ENCODE data around the gene NEK8.
"Not testable (repeated sequence)": the region's sequence is repeated elsewhere in the genome, so short reads cannot be mapped to it uniquely, and the experiment has no call there.

The NEK8 gene

GRCh38 chr17:28712032-28712704 lies 16.4 kb upstream of the NEK8 start:
- peak overlapping the region; percentile 90 for H3K4me2 ChIP-seq (ENCODE audit: low read length)
- H3K4me3 ChIP-seq (ENCODE audit: low read length): peak overlapping the region; percentile 71
- H3K4me1 ChIP-seq (ENCODE audit: control insufficient read depth, insufficient read depth, low read length): peaks cover 27% of the 10 kb centered on the region
- peaks cover 36% of the 10 kb centered on the region for H3K36me3 ChIP-seq (ENCODE audit: insufficient read depth, low read length)
- no peaks in the 10 kb centered on the region for H3K27me3 ChIP-seq (ENCODE audit: control insufficient read depth, insufficient read depth, low read length)
- no peaks in the 10 kb centered on the region for H3K9me3 ChIP-seq (replicated peaks; ENCODE audit: low read length)
- H3K9ac ChIP-seq (ENCODE audit: low read depth, low read length): peak overlapping the region; percentile 85

GRCh38 chr17:28712705-28713415 lies 15.7 kb upstream of the NEK8 start:
- no peak overlapping the region for H3K9ac ChIP-seq (ENCODE audit: low read depth, low read length)
- peaks cover 36% of the 10 kb centered on the region for H3K36me3 ChIP-seq (ENCODE audit: insufficient read depth, low read length)

GRCh38 chr17:28714281-28714680 lies 14.3 kb upstream of the NEK8 start:
- Histone ChIP-seq H3K36me3 (ENCODE audit: insufficient read depth, low read length) (peaks cover 36% of the 10 kb centered on the region), H3K4me2 (ENCODE audit: low read length) (no peak overlapping the region), H3K9me3 (replicated peaks; ENCODE audit: low read length) (no peaks in the 10 kb centered on the region), H3K27me3 (ENCODE audit: control insufficient read depth, insufficient read depth, low read length) (no peaks in the 10 kb centered on the region), H3K9ac (ENCODE audit: low read depth, low read length) (no peak overlapping the region), H3K4me3 (ENCODE audit: low read length) (no peak overlapping the region), H3K4me1 (ENCODE audit: control insufficient read depth, insufficient read depth, low read length) (peaks cover 42% of the 10 kb centered on the region)

More at GRCh38 chr17:28712705-28713415, 15.7 kb upstream of the NEK8 start:
- no peak overlapping the region for H3K4me3 ChIP-seq (ENCODE audit: low read length)
- no peaks in the 10 kb centered on the region for H3K27me3 ChIP-seq (ENCODE audit: control insufficient read depth, insufficient read depth, low read length)
- H3K4me2 ChIP-seq (ENCODE audit: low read length): no peak overlapping the region
- no peaks in the 10 kb centered on the region for H3K9me3 ChIP-seq (replicated peaks; ENCODE audit: low read length)
- peaks cover 27% of the 10 kb centered on the region for H3K4me1 ChIP-seq (ENCODE audit: control insufficient read depth, insufficient read depth, low read length)

- H3K9me3 ChIP-seq (replicated peaks; ENCODE audit: low read length): no peaks in the 10 kb centered on the region
Observed at GRCh38 chr17:28715217-28715616, 13.4 kb upstream of the NEK8 start.

GRCh38 chr17:28716740-28717577 lies 11.6 kb upstream of the NEK8 start:
- H3K9me3 ChIP-seq (replicated peaks; ENCODE audit: low read length): no peaks in the 10 kb centered on the region
- H3K9ac ChIP-seq (ENCODE audit: low read depth, low read length): peak overlapping the region; percentile 97
- H3K36me3 ChIP-seq (ENCODE audit: insufficient read depth, low read length): peaks cover 49% of the 10 kb centered on the region
- peak overlapping the region; percentile 84 for H3K4me3 ChIP-seq (ENCODE audit: low read length)
- no peaks in the 10 kb centered on the region for H3K27me3 ChIP-seq (ENCODE audit: control insufficient read depth, insufficient read depth, low read length)
- peak overlapping the region; percentile 91 for H3K4me2 ChIP-seq (ENCODE audit: low read length)
- peaks cover 40% of the 10 kb centered on the region for H3K4me1 ChIP-seq (ENCODE audit: control insufficient read depth, insufficient read depth, low read length)

More at GRCh38 chr17:28715217-28715616, 13.4 kb upstream of the NEK8 start:
- Histone ChIP-seq H3K4me3 (ENCODE audit: low read length) (no peak overlapping the region), H3K36me3 (ENCODE audit: insufficient read depth, low read length) (peaks cover 36% of the 10 kb centered on the region), H3K4me2 (ENCODE audit: low read length) (peak overlapping the region; percentile 91), H3K9ac (ENCODE audit: low read depth, low read length) (no peak overlapping the region), H3K4me1 (ENCODE audit: control insufficient read depth, insufficient read depth, low read length) (peaks cover 42% of the 10 kb centered on the region), H3K27me3 (ENCODE audit: control insufficient read depth, insufficient read depth, low read length) (no peaks in the 10 kb centered on the region)

- H3K9me3 ChIP-seq (replicated peaks; ENCODE audit: low read length): no peaks in the 10 kb centered on the region
- peaks cover 51% of the 10 kb centered on the region for H3K36me3 ChIP-seq (ENCODE audit: insufficient read depth, low read length)
- peak within 1 kb of the TSS; percentile 91 for H3K4me2 ChIP-seq (ENCODE audit: low read length)
- H3K9ac ChIP-seq (ENCODE audit: low read depth, low read length): peak within 1 kb of the TSS; percentile 97
- H3K4me1 ChIP-seq (ENCODE audit: control insufficient read depth, insufficient read depth, low read length): peaks cover 45% of the 10 kb centered on the region
- H3K27me3 ChIP-seq (ENCODE audit: control insufficient read depth, insufficient read depth, low read length): no peaks in the 10 kb centered on the region
- H3K4me3 ChIP-seq (ENCODE audit: low read length): peak within 1 kb of the TSS; percentile 84
Observed at GRCh38 chr17:28717578-28718332, 10.8 kb upstream of the NEK8 start, which contains the start of gene RAB34. Gene RAB34, minus strand, starts transcription at chr17:28717868. Its CDS starts 602 bp downstream, at chr17:28717266.

GRCh38 chr17:28718333-28719020 lies 10.1 kb upstream of the NEK8 start:
- H3K4me1 ChIP-seq (ENCODE audit: control insufficient read depth, insufficient read depth, low read length): peaks cover 52% of the 10 kb centered on the region
- peak overlapping the region; percentile 91 for H3K4me2 ChIP-seq (ENCODE audit: low read length)
- H3K36me3 ChIP-seq (ENCODE audit: insufficient read depth, low read length): peaks cover 55% of the 10 kb centered on the region
- H3K4me3 ChIP-seq (ENCODE audit: low read length): peak overlapping the region; percentile 84
- H3K9ac ChIP-seq (ENCODE audit: low read depth, low read length): peak overlapping the region; percentile 97
- H3K9me3 ChIP-seq (replicated peaks; ENCODE audit: low read length): no peaks in the 10 kb centered on the region
- no peaks in the 10 kb centered on the region for H3K27me3 ChIP-seq (ENCODE audit: control insufficient read depth, insufficient read depth, low read length)

GRCh38 chr17:28719021-28719433 lies 9.6 kb upstream of the NEK8 start:
- Histone ChIP-seq H3K36me3 (ENCODE audit: insufficient read depth, low read length) (peaks cover 56% of the 10 kb centered on the region), H3K4me3 (ENCODE audit: low read length) (peak overlapping the region; percentile 95), H3K9ac (ENCODE audit: low read depth, low read length) (peak overlapping the region; percentile 97), H3K4me2 (ENCODE audit: low read length) (peak overlapping the region; percentile 91), H3K9me3 (replicated peaks; ENCODE audit: low read length) (no peaks in the 10 kb centered on the region), H3K4me1 (ENCODE audit: control insufficient read depth, insufficient read depth, low read length) (peaks cover 54% of the 10 kb centered on the region), H3K27me3 (ENCODE audit: control insufficient read depth, insufficient read depth, low read length) (no peaks in the 10 kb centered on the region)

- Histone ChIP-seq H3K9ac (ENCODE audit: low read depth, low read length) (peak overlapping the region; percentile 97), H3K4me3 (ENCODE audit: low read length) (peak overlapping the region; percentile 95), H3K27me3 (ENCODE audit: control insufficient read depth, insufficient read depth, low read length) (no peaks in the 10 kb centered on the region), H3K4me2 (ENCODE audit: low read length) (peak overlapping the region; percentile 91), H3K36me3 (ENCODE audit: insufficient read depth, low read length) (peaks cover 54% of the 10 kb centered on the region), H3K9me3 (replicated peaks; ENCODE audit: low read length) (no peaks in the 10 kb centered on the region), H3K4me1 (ENCODE audit: control insufficient read depth, insufficient read depth, low read length) (peaks cover 68% of the 10 kb centered on the region)
Observed at GRCh38 chr17:28720247-28720996, 8.2 kb upstream of the NEK8 start.

GRCh38 chr17:28720997-28721329 lies 7.6 kb upstream of the NEK8 start:
- H3K4me3 ChIP-seq (ENCODE audit: low read length): peak overlapping the region; percentile 95
- peaks cover 67% of the 10 kb centered on the region for H3K4me1 ChIP-seq (ENCODE audit: control insufficient read depth, insufficient read depth, low read length)
- peak overlapping the region; percentile 91 for H3K4me2 ChIP-seq (ENCODE audit: low read length)
- H3K9me3 ChIP-seq (replicated peaks; ENCODE audit: low read length); H3K27me3 ChIP-seq (ENCODE audit: control insufficient read depth, insufficient read depth, low read length): not testable (repeated sequence)
- peaks cover 48% of the 10 kb centered on the region for H3K36me3 ChIP-seq (ENCODE audit: insufficient read depth, low read length)
- peak overlapping the region; percentile 97 for H3K9ac ChIP-seq (ENCODE audit: low read depth, low read length)

Measured in skeletal muscle satellite cell (primary cell).